OCI-LY7 (cell line): Measurements from ENCODE around the gene JAKMIP2. TPM values are rescaled to one million over a fixed set of nuclear protein-coding genes. Genes with fewer than 3 reads are reported as not detected.

Experiments used
- BruUV-seq: library from RNA; stranded (reverse); fragments of 400-500 nt; replicated peaks from 2 replicates; lab custom pipeline; 2021; lab: Mats Ljungman, UMichigan
- CTCF ChIA-PET: fragments of 300-600 bp; sonication (Branson Sonifier 250); formaldehyde crosslinking; loops from one replicate; lab custom pipeline; 2022; ENCODE audit warnings: antibody characterized with exemption; ENCODE audit not compliant: unreplicated experiment; lab: Charles Lee
- POLR2A ChIA-PET: fragments of 300-600 bp; sonication (Branson Sonifier 250); formaldehyde crosslinking; loops from one replicate; lab custom pipeline; 2022; ENCODE audit warnings: antibody characterized with exemption; lab: Charles Lee
- DNase-seq: peaks from one replicate; pipeline ENCODE4 v3.0.0-alpha.2; 2015; ENCODE audit warnings: low spot score
- H2AFZ ChIP-seq: fragments of 200-600 bp; sonication (generic), shearing (Covaris generic); 2 replicates; pipeline ENCODE4 v1.6.1; 2014; ENCODE audit warnings: mild to moderate bottlenecking, antibody characterized with exemption, low read length, moderate library complexity
- H3K27ac ChIP-seq: fragments of 200-600 bp; sonication (generic); 2 replicates; pipeline ENCODE4 v1.5.1; 2014; ENCODE audit warnings: mixed run types, low read depth, mild to moderate bottlenecking, moderate library complexity, low read length, inconsistent platforms; ENCODE audit not compliant: poor library complexity, severe bottlenecking
- H3K36me3 ChIP-seq: fragments of 200-600 bp; sonication (generic); 2 replicates; pipeline ENCODE4 v1.6.1; 2014; ENCODE audit warnings: mild to moderate bottlenecking, antibody characterized with exemption, low read length, moderate library complexity, mixed read lengths; ENCODE audit not compliant: insufficient read depth
- H3K4me1 ChIP-seq: fragments of 200-600 bp; sonication (generic); 2 replicates; pipeline ENCODE4 v1.5.1; 2014; ENCODE audit warnings: mild to moderate bottlenecking, low read length; ENCODE audit not compliant: insufficient read depth, poor library complexity, severe bottlenecking
- H3K4me2 ChIP-seq: fragments of 200-600 bp; sonication (generic); 2 replicates; pipeline ENCODE4 v1.6.1; 2014; ENCODE audit warnings: mild to moderate bottlenecking, low read length
- H3K4me3 ChIP-seq: fragments of 200-600 bp; sonication (generic); 2 replicates; pipeline ENCODE4 v1.5.1; 2014; ENCODE audit warnings: mild to moderate bottlenecking, low read depth, low read length; ENCODE audit not compliant: poor library complexity, severe bottlenecking
- H3K79me2 ChIP-seq: fragments of 200-600 bp; sonication (generic); 2 replicates; pipeline ENCODE4 v1.6.1; 2016; ENCODE audit warnings: low read depth, mild to moderate bottlenecking, low read length, moderate library complexity, mixed read lengths; ENCODE audit not compliant: insufficient read depth
- H3K9me2 ChIP-seq: fragments of 200-600 bp; sonication (generic); 2 replicates; pipeline ENCODE4 v1.6.1; 2016; ENCODE audit warnings: mild to moderate bottlenecking, low read length, mixed read lengths; ENCODE audit not compliant: insufficient read depth
- H3K9me3 ChIP-seq: fragments of 200-600 bp; sonication (generic); 2 replicates; pipeline ENCODE4 v1.6.1; 2014; ENCODE audit warnings: mild to moderate bottlenecking, mixed run types, low read length, mixed read lengths
- H4K20me1 ChIP-seq: fragments of 200-600 bp; sonication (generic); 2 replicates; pipeline ENCODE4 v1.6.1; 2014; ENCODE audit warnings: mild to moderate bottlenecking, antibody characterized with exemption, low read length, moderate library complexity, mixed read lengths; ENCODE audit not compliant: insufficient read depth
- CTCF ChIP-seq: fragments of 200-600 bp; sonication (generic); conservative IDR thresholded peaks from 2 replicates; pipeline ENCODE4 v1.5.1; 2014; ENCODE audit warnings: mild to moderate bottlenecking, antibody characterized with exemption, low read length, moderate library complexity, mixed read lengths
- EZH2phosphoT487 ChIP-seq: fragments of 200-600 bp; sonication (generic); IDR thresholded peaks from 2 replicates; pipeline ENCODE4 v1.6.1; 2018; ENCODE audit warnings: low read depth, borderline replicate concordance, mild to moderate bottlenecking, mixed run types, antibody characterized with exemption, low read length, moderate library complexity, mixed read lengths
- intact Hi-C: fragments of 100-400 bp; cut with micrococcal nuclease; formaldehyde crosslinking; loops from one replicate; pipeline ENCODE4 v1.10.0; 2022; ENCODE audit not compliant: unreplicated experiment
- total RNA-seq, 2 experiments: library from RNA; depleted of rRNA in 1 of 2; stranded (reverse); fragments of >200 nt in 1 of 2; shearing (Covaris generic) in 1 of 2; gene quantifications; 2 replicates each; pipeline ENCODE4 v1.2.3, GENCODE V29; 2014 to 2022

The JAKMIP2 gene
- total RNA-seq, 2 experiments from 2014 or later = 4.0 to 14.5 TPM

- DNase-seq = no peak
- intact Hi-C loops = no loop called here
- no peaks in the 10 kb centered on the region for H3K36me3 ChIP-seq
- H3K79me2 ChIP-seq = no peaks in the 10 kb centered on the region
- H3K9me2 ChIP-seq = no peaks in the 10 kb centered on the region; the same call in 1 of the 2 replicates
- H3K27ac ChIP-seq = no peak overlapping the region
- H3K4me1 ChIP-seq = no peaks in the 10 kb centered on the region
- ChIA-PET CTCF (no interaction called here), POLR2A (interaction anchor here (0.7 kb wide), 1 partner anchor 96 kb away, joined by 3 read pairs; no protein-coding TSS in a partner anchor)
- no peaks in the 10 kb centered on the region for H3K9me3 ChIP-seq
- H3K4me2 ChIP-seq = no peak overlapping the region
- BruUV-seq = no TSS peak
- no peak overlapping the region for H3K4me3 ChIP-seq
- no peak overlapping the region for H2AFZ ChIP-seq
- TF ChIP-seq EZH2phosphoT487 (no peak), CTCF (no peak)
- no peaks in the 10 kb centered on the region for H4K20me1 ChIP-seq
Observed at GRCh38 chr5:147564124-147564486, 218.4 kb downstream of the JAKMIP2 start.

- CTCF ChIA-PET = no interaction called here
- BruUV-seq = no TSS peak
- POLR2A ChIA-PET = no interaction called here
- Histone ChIP-seq H3K4me1 (no peaks in the 10 kb centered on the region), H4K20me1 (no peaks in the 10 kb centered on the region), H3K9me3 (no peaks in the 10 kb centered on the region), H3K4me2 (no peak overlapping the region), H3K27ac (no peak overlapping the region), H2AFZ (no peak overlapping the region), H3K79me2 (no peaks in the 10 kb centered on the region), H3K4me3 (no peak overlapping the region), H3K36me3 (no peaks in the 10 kb centered on the region), H3K9me2 (no peaks in the 10 kb centered on the region; the same call in 1 of the 2 replicates)
- TF ChIP-seq CTCF = no peak
- TF ChIP-seq EZH2phosphoT487 = no peak
- DNase-seq = no peak
- intact Hi-C loops = no loop called here
Observed at GRCh38 chr5:147563466-147564123, 218.9 kb downstream of the JAKMIP2 start.

GRCh38 chr5:147561435-147561834 is 221.1 kb downstream of the JAKMIP2 start:
- no TSS peak for BruUV-seq
- CTCF ChIA-PET = no interaction called here
- intact Hi-C loops = no loop called here
- H3K4me3 ChIP-seq = no peak overlapping the region
- H4K20me1 ChIP-seq = no peaks in the 10 kb centered on the region
- no peaks in the 10 kb centered on the region for H3K79me2 ChIP-seq
- no peak for DNase-seq
- H3K4me2 ChIP-seq = no peak overlapping the region
- no peaks in the 10 kb centered on the region for H3K9me3 ChIP-seq
- no peak for TF ChIP-seq EZH2phosphoT487
- H3K9me2 ChIP-seq = no peaks in the 10 kb centered on the region; the same call in 1 of the 2 replicates
- POLR2A ChIA-PET = no interaction called here
- H3K36me3 ChIP-seq = no peaks in the 10 kb centered on the region
- H2AFZ ChIP-seq = no peak overlapping the region
- H3K27ac ChIP-seq = no peak overlapping the region
- no peaks in the 10 kb centered on the region for H3K4me1 ChIP-seq
